ENCODE data around the gene KCNA5. TPM values are rescaled to one million over a fixed set of nuclear protein-coding genes. Genes with fewer than 3 reads are reported as not detected.

The KCNA5 gene
- total RNA-seq, 6 donors from 2014 or later: 0.61 to 1.3 (median 0.71) TPM; not detected in 2

DNA sequence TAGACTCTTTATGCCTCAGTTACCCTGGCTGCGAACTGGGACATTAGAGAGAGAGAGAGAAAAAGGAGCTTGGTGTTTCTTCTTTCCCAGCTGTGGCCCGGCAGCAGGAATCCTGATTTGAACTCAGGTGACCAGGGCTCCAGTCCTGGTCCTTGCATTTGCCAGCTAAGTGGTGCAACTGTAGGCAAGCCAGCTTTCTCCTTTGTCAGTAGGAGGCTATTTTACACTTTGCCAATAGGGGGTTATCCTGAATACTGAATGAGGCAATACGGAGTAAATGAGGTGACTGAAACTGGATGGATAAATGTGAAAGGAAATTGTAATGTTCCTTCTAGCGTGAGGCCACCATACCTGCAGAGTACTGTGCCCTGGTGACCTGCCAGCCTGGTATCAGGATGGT, 27.8 kb downstream of the KCNA5 start:
- H3K9me3 ChIP-seq: no peaks in the 10 kb centered on the region

DNA sequence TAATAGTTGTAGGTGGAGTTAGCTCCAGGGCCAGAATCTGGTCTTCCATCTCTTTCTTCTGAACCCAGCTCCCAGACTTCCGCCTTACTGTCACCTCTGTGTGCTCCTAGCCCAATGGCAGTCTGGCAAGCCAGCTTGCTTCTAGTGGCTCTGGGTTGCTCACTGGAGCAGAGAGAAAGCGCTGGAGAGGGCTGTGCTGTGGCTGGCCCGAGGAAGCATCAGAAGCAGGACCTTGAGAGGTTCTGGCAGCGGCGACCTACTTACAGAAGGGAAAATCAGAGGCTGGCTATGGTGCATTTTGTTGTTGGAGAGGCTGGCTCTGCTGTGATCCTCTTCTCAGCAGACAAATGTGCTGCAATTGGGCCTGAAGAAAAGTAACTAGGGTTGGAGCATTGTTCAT, 28.6 kb downstream of the KCNA5 start:
- WGBS, 2 donors: 77 to 88% methylated on average over 4 to 5 of the region's 5 CpGs
- Histone ChIP-seq H3K4me3 (no peak overlapping the region), H3K27ac (no peak overlapping the region), H3K4me1 (no peaks in the 10 kb centered on the region), H3K9me3 (no peaks in the 10 kb centered on the region), H3K36me3 (no peaks in the 10 kb centered on the region), H3K27me3 (no peaks in the 10 kb centered on the region)
- no peak for DNase-seq
- no peak for TF ChIP-seq POLR2AphosphoS5 (IDR thresholded peaks at IDR 0.05)
- TF ChIP-seq EP300 (IDR thresholded peaks at IDR 0.05): no peak
- TF ChIP-seq POLR2A (IDR thresholded peaks at IDR 0.05): no peak
- TF ChIP-seq, protein P1, sequence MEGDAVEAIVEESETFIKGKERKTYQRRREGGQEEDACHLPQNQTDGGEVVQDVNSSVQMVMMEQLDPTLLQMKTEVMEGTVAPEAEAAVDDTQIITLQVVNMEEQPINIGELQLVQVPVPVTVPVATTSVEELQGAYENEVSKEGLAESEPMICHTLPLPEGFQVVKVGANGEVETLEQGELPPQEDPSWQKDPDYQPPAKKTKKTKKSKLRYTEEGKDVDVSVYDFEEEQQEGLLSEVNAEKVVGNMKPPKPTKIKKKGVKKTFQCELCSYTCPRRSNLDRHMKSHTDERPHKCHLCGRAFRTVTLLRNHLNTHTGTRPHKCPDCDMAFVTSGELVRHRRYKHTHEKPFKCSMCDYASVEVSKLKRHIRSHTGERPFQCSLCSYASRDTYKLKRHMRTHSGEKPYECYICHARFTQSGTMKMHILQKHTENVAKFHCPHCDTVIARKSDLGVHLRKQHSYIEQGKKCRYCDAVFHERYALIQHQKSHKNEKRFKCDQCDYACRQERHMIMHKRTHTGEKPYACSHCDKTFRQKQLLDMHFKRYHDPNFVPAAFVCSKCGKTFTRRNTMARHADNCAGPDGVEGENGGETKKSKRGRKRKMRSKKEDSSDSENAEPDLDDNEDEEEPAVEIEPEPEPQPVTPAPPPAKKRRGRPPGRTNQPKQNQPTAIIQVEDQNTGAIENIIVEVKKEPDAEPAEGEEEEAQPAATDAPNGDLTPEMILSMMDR (IDR thresholded peaks at IDR 0.05): no peak
- ATAC-seq (ENCODE audit: low FRiP score in 2 of 2): no peak

More for the DNA sequence above, 27.8 kb downstream of the KCNA5 start:
- no peaks in the 10 kb centered on the region for H3K36me3 ChIP-seq
- WGBS, 2 donors: 82 to 91% methylated on average over 4 of the region's 4 CpGs
- H3K27ac ChIP-seq: no peak overlapping the region
- H3K4me3 ChIP-seq: no peak overlapping the region
- DNase-seq: no peak
- no peaks in the 10 kb centered on the region for H3K4me1 ChIP-seq
- no peak for ATAC-seq (ENCODE audit: low FRiP score in 2 of 2)
- no peak for TF ChIP-seq POLR2A (IDR thresholded peaks at IDR 0.05)
- H3K27me3 ChIP-seq: no peaks in the 10 kb centered on the region

DNA sequence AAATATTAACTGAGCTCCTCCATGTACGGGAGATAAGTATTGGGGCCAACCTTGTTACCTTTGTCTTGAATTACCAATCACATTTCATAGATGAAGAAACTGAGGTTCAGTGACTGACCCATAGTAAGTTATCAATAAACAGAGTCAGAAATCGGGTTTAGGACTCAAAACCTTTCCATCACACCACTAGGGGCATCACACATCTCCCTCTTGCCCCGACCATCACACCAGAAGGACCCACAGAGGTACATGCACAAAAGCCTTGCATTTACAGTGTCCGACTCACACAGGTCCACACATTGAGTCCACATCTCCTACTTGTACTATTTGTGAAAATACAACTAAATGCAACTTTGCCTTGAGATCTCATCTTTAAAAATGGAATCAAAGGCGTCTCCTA, 29.4 kb downstream of the KCNA5 start:
- Histone ChIP-seq H3K4me3 (no peak overlapping the region), H3K9me3 (no peaks in the 10 kb centered on the region), H3K36me3 (no peaks in the 10 kb centered on the region), H3K27me3 (no peaks in the 10 kb centered on the region), H3K4me1 (no peaks in the 10 kb centered on the region), H3K27ac (no peak overlapping the region)
- TF ChIP-seq POLR2A (IDR thresholded peaks at IDR 0.05): no peak
- TF ChIP-seq, protein P1 (IDR thresholded peaks at IDR 0.05): no peak
- no peak for TF ChIP-seq EP300 (IDR thresholded peaks at IDR 0.05)
- no peak for TF ChIP-seq POLR2AphosphoS5 (IDR thresholded peaks at IDR 0.05)
- ATAC-seq (ENCODE audit: low FRiP score in 2 of 2) (no peak), DNase-seq (no peak)
- 73 to 78% methylated on average over 5 of the region's 5 CpGs for WGBS, 2 donors

DNA sequence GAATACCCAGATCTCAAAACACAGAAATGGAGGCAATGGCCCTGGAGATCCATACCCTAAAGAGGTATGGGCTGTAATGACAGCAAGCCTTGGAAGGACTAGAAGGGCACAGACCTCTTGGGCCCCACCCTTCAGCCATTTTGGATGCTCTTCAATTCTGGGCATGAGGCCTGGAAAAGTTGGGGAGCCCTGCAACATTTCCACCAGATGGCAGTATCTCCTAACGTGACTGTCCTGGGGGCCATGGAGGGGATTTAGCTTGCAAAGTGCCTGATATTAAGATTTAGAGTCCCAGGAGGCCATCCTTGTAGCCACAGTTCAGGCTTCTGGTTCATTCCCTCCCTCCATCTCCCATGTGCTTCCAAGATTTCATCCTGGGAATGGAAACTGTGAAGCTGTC, 30.2 kb downstream of the KCNA5 start:
- Histone ChIP-seq H3K9me3 (no peaks in the 10 kb centered on the region), H3K4me3 (no peak overlapping the region), H3K27ac (no peak overlapping the region), H3K27me3 (no peaks in the 10 kb centered on the region), H3K4me1 (no peaks in the 10 kb centered on the region), H3K36me3 (no peaks in the 10 kb centered on the region)
- WGBS, 2 donors: 17 to 61% methylated on average over 1 of the region's 1 CpG
- TF ChIP-seq EP300 (IDR thresholded peaks at IDR 0.05) (no peak), POLR2A (IDR thresholded peaks at IDR 0.05) (no peak), POLR2AphosphoS5 (IDR thresholded peaks at IDR 0.05) (no peak)
- TF ChIP-seq, protein P1 (IDR thresholded peaks at IDR 0.05): no peak
- no peak for DNase-seq
- no peak for ATAC-seq (ENCODE audit: low FRiP score in 2 of 2)

DNA sequence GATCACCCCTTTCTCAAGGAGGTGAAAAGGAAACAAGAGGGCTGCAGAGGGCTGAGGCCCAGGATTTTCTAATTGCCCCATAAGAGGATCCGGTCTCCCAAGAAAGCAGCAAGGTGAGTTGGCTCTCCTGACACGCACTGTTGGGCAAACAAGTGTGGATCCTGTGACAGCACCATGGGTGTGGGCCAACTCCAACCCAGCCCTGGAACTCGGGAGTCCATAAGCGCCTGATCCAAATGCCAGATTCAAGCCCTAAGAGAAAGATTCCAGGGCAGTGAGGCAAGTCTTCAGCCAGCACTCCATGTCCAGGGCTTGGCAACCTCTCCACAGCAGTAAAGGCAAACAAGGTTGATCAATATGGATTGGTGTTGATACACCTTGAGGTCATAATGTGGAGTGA, 33.1 kb downstream of the KCNA5 start:
- no peaks in the 10 kb centered on the region for H3K9me3 ChIP-seq
- no peaks in the 10 kb centered on the region for H3K27me3 ChIP-seq
- H3K27ac ChIP-seq: no peak overlapping the region
- TF ChIP-seq EP300 (IDR thresholded peaks at IDR 0.05): no peak
- TF ChIP-seq POLR2A (IDR thresholded peaks at IDR 0.05): no peak
- no peak for TF ChIP-seq POLR2AphosphoS5 (IDR thresholded peaks at IDR 0.05)
- TF ChIP-seq, protein P1 (IDR thresholded peaks at IDR 0.05): no peak
- DNase-seq (no peak), ATAC-seq (ENCODE audit: low FRiP score in 2 of 2) (no peak)
- H3K36me3 ChIP-seq: no peaks in the 10 kb centered on the region
- 46 to 81% methylated on average over 4 of the region's 4 CpGs for WGBS, 2 donors
- H3K4me1 ChIP-seq: no peaks in the 10 kb centered on the region
- H3K4me3 ChIP-seq: no peak overlapping the region
